Measurements from ENCODE around the gene MME. TPM values are rescaled to one million over a fixed set of nuclear protein-coding genes. Genes with fewer than 3 reads are reported as not detected.

The MME gene
- total RNA-seq, 1 experiment from 2014 or later: 0.52 TPM

DNA sequence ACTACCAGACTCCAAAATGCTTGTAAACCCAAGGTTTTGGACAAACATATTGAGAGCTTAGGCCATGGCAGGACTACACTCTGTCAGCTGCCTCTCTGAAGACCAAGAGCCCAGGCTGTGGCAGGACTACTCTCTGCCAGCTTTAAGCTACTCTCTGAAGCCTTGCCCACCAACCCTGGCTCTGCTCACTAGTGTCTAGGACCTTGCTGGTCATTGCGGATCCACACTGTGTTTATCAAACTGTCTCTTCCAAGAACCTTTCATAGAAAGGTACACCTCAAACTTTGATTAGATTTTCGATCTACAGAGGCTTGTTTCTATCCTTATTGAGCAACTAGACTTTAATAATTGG, 41.9 kb upstream of the MME start:
- BruUV-seq (replicated peaks): no TSS peak
- Mint-ChIP-seq H3K9me3 (ENCODE audit: unreplicated experiment) (no peaks in the 10 kb centered on the region), H3K4me3 (ENCODE audit: unreplicated experiment) (no peak overlapping the region), H3K27ac (ENCODE audit: unreplicated experiment) (no peak overlapping the region), H3K4me1 (ENCODE audit: low read depth, unreplicated experiment) (no peaks in the 10 kb centered on the region), H3K27me3 (ENCODE audit: insufficient read depth, unreplicated experiment) (peaks cover 3% of the 10 kb centered on the region), H3K36me3 (ENCODE audit: insufficient read depth, unreplicated experiment) (no peaks in the 10 kb centered on the region)
- no peak for DNase-seq
- CTCF ChIA-PET: no interaction called here
- Histone ChIP-seq H3K4me1 (no peaks in the 10 kb centered on the region), H3K36me3 (ENCODE audit: control insufficient read depth, insufficient read depth, low read length) (no peaks in the 10 kb centered on the region), H3K9me3 (no peaks in the 10 kb centered on the region), H3K27me3 (replicated peaks; ENCODE audit: control insufficient read depth, insufficient read depth, low read length) (no peaks in the 10 kb centered on the region), H3K4me3 (ENCODE audit: low read depth, low read length) (no peak overlapping the region)
- intact Hi-C loops (cut with micrococcal nuclease; ENCODE audit: unreplicated experiment): no loop called here
- POLR2A ChIA-PET: no interaction called here
- TF ChIP-seq, protein P1, sequence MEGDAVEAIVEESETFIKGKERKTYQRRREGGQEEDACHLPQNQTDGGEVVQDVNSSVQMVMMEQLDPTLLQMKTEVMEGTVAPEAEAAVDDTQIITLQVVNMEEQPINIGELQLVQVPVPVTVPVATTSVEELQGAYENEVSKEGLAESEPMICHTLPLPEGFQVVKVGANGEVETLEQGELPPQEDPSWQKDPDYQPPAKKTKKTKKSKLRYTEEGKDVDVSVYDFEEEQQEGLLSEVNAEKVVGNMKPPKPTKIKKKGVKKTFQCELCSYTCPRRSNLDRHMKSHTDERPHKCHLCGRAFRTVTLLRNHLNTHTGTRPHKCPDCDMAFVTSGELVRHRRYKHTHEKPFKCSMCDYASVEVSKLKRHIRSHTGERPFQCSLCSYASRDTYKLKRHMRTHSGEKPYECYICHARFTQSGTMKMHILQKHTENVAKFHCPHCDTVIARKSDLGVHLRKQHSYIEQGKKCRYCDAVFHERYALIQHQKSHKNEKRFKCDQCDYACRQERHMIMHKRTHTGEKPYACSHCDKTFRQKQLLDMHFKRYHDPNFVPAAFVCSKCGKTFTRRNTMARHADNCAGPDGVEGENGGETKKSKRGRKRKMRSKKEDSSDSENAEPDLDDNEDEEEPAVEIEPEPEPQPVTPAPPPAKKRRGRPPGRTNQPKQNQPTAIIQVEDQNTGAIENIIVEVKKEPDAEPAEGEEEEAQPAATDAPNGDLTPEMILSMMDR (IDR thresholded peaks at IDR 0.05; ENCODE audit: insufficient read depth in 1 of 2, low read depth in 1 of 2, low read length in 1 of 2, severe bottlenecking in 1 of 2, unreplicated experiment in 1 of 2): no peak

DNA sequence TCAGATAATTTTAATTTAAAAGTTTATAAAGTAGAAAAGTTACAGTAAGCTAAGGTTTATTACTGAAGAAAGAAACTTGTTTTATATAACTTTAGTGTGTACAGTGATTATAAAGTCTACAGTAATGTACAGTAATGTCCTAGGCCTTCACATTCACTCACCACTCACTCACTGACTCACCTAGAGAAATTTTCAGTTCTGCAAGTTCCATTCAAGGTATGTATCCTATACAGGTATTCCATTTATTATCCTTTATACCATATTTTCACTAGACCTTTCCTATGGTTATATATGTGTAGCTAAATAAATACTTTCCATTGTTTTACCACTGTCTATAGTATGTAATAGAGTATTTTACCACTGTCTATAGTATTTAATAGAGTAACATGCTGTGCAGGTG, 33.2 kb upstream of the MME start:
- Mint-ChIP-seq H3K4me3 (ENCODE audit: unreplicated experiment) (no peak overlapping the region), H3K9me3 (ENCODE audit: unreplicated experiment) (peaks cover 18% of the 10 kb centered on the region), H3K27ac (ENCODE audit: unreplicated experiment) (no peak overlapping the region), H3K4me1 (ENCODE audit: low read depth, unreplicated experiment) (no peaks in the 10 kb centered on the region), H3K36me3 (ENCODE audit: insufficient read depth, unreplicated experiment) (no peaks in the 10 kb centered on the region), H3K27me3 (ENCODE audit: insufficient read depth, unreplicated experiment) (no peaks in the 10 kb centered on the region)
- TF ChIP-seq, protein P1 (IDR thresholded peaks at IDR 0.05; ENCODE audit: insufficient read depth in 1 of 2, low read depth in 1 of 2, low read length in 1 of 2, severe bottlenecking in 1 of 2, unreplicated experiment in 1 of 2): no peak
- ChIA-PET POLR2A (no interaction called here), CTCF (no interaction called here)
- no peaks in the 10 kb centered on the region for H3K27me3 ChIP-seq (replicated peaks; ENCODE audit: control insufficient read depth, insufficient read depth, low read length)
- no TSS peak for BruUV-seq (replicated peaks)
- intact Hi-C loops (cut with micrococcal nuclease; ENCODE audit: unreplicated experiment): no loop called here
- no peaks in the 10 kb centered on the region for H3K36me3 ChIP-seq (ENCODE audit: control insufficient read depth, insufficient read depth, low read length)
- no peak for DNase-seq
- H3K4me3 ChIP-seq (ENCODE audit: low read depth, low read length): no peak overlapping the region
- H3K4me1 ChIP-seq: no peaks in the 10 kb centered on the region
- H3K9me3 ChIP-seq: peaks cover 5% of the 10 kb centered on the region; the same call in 1 of the 2 replicates

DNA sequence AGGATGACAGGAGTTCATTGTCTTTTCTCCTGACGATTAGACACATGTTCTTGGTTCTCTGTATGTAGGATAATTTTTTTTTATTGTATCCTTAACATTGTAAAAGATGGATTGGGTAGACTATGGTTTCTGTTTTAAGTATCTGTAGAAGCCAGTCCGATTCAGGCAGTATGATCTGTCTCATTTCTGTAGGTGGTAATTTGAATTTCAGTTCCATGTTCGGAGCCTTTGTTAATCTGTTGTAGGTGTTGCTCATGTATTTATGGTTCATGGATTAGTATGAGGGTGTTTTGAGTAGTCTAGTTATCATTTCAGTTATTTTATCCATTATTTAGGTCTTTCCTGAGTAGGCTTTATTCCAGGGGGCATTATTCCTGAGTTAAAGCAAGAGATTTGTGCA, 32.4 kb upstream of the MME start:
- ChIA-PET POLR2A (no interaction called here), CTCF (no interaction called here)
- Histone ChIP-seq H3K9me3 (peaks cover 5% of the 10 kb centered on the region; the same call in 1 of the 2 replicates), H3K4me1 (no peaks in the 10 kb centered on the region), H3K36me3 (ENCODE audit: control insufficient read depth, insufficient read depth, low read length) (no peaks in the 10 kb centered on the region), H3K27me3 (replicated peaks; ENCODE audit: control insufficient read depth, insufficient read depth, low read length) (no peaks in the 10 kb centered on the region), H3K4me3 (ENCODE audit: low read depth, low read length) (no peak overlapping the region)
- TF ChIP-seq, protein P1 (IDR thresholded peaks at IDR 0.05; ENCODE audit: insufficient read depth in 1 of 2, low read depth in 1 of 2, low read length in 1 of 2, severe bottlenecking in 1 of 2, unreplicated experiment in 1 of 2): no peak
- H3K9me3 Mint-ChIP-seq (ENCODE audit: unreplicated experiment): peaks cover 21% of the 10 kb centered on the region
- no peak for DNase-seq
- no peaks in the 10 kb centered on the region for H3K4me1 Mint-ChIP-seq (ENCODE audit: low read depth, unreplicated experiment)
- no peaks in the 10 kb centered on the region for H3K36me3 Mint-ChIP-seq (ENCODE audit: insufficient read depth, unreplicated experiment)
- H3K4me3 Mint-ChIP-seq (ENCODE audit: unreplicated experiment): no peak overlapping the region
- intact Hi-C loops (cut with micrococcal nuclease; ENCODE audit: unreplicated experiment): no loop called here
- no TSS peak for BruUV-seq (replicated peaks)
- no peak overlapping the region for H3K27ac Mint-ChIP-seq (ENCODE audit: unreplicated experiment)
- no peaks in the 10 kb centered on the region for H3K27me3 Mint-ChIP-seq (ENCODE audit: insufficient read depth, unreplicated experiment)

Measured in Caco-2 (cell line).